ENCODE data around the gene HPCAL1.

Gene HPCAL1

GRCh38 chr2:10355471-10356438 is 53.1 kb downstream of the HPCAL1 start:
- DNase-seq (ENCODE audit: low spot score) = no peak

GRCh38 chr2:10356439-10356811 is 53.7 kb downstream of the HPCAL1 start:
- no peak for DNase-seq (ENCODE audit: low spot score)

GRCh38 chr2:10357193-10358169 is 54.8 kb downstream of the HPCAL1 start:
- DNase-seq (ENCODE audit: low spot score) = no peak

GRCh38 chr2:10359246-10359645 is 56.5 kb downstream of the HPCAL1 start:
- no peak for DNase-seq (ENCODE audit: low spot score)

GRCh38 chr2:10359731-10360329 is 57.1 kb downstream of the HPCAL1 start:
- DNase-seq (ENCODE audit: low spot score) = no peak

- DNase-seq (ENCODE audit: low spot score) = no peak
These were observed 57.8 kb downstream of the HPCAL1 start for GRCh38 chr2:10360460-10360849.

- DNase-seq (ENCODE audit: low spot score) = no peak
These were observed 58.3 kb downstream of the HPCAL1 start for GRCh38 chr2:10360850-10361588.

- DNase-seq (ENCODE audit: low spot score) = no peak
These were observed 59.6 kb downstream of the HPCAL1 start for GRCh38 chr2:10362096-10362897.

GRCh38 chr2:10362898-10363454 is 60.3 kb downstream of the HPCAL1 start:
- DNase-seq (ENCODE audit: low spot score) = no peak

- DNase-seq (ENCODE audit: low spot score) = no peak
These were observed 61.3 kb downstream of the HPCAL1 start for GRCh38 chr2:10363861-10364610.

- DNase-seq (ENCODE audit: low spot score) = no peak
These were observed 62.7 kb downstream of the HPCAL1 start for GRCh38 chr2:10365412-10365811.

GRCh38 chr2:10366601-10367270 is 64.0 kb downstream of the HPCAL1 start:
- DNase-seq (ENCODE audit: low spot score) = no peak

- no peak for DNase-seq (ENCODE audit: low spot score)
These were observed 65.1 kb downstream of the HPCAL1 start for GRCh38 chr2:10367472-10368439.

- DNase-seq (ENCODE audit: low spot score) = no peak
These were observed 66.0 kb downstream of the HPCAL1 start for GRCh38 chr2:10368491-10369231.

- DNase-seq (ENCODE audit: low spot score) = no peak
These were observed 66.9 kb downstream of the HPCAL1 start for GRCh38 chr2:10369269-10370255.

GRCh38 chr2:10370390-10370789 is 67.7 kb downstream of the HPCAL1 start:
- no peak for DNase-seq (ENCODE audit: low spot score)

Data from activated CD4-positive, alpha-beta T cell treated with anti-CD3 and anti-CD28 coated beads, Interleukin-2, Interleukin-4, amounts not matched to agents 100 ng/mL and 50 ng/mL, durations not matched to agents 16 hours and 8 hours (primary cell).